Endothelial cell of umbilical vein (primary cell): ENCODE measurements around the gene SLC5A12.

Source experiments
- GATA2 ChIP-seq: IDR thresholded peaks from 2 replicates; pipeline ENCODE4 v1.7.0; 2011; ENCODE audit warnings: low read depth, mild to moderate bottlenecking, moderate library complexity, mixed read lengths, low read length; ENCODE audit not compliant: insufficient read length, insufficient read depth
- POLR2A ChIP-seq: IDR thresholded peaks from 2 replicates; pipeline ENCODE4 v1.6.1; 2012; ENCODE audit warnings: low read depth, mild to moderate bottlenecking, control low read depth, low read length
- POLR2AphosphoS5 ChIP-seq: IDR thresholded peaks from 2 replicates; pipeline ENCODE4 v1.6.1; 2012; ENCODE audit warnings: low read depth, mild to moderate bottlenecking, control low read depth, low read length, moderate library complexity; ENCODE audit not compliant: insufficient read depth
- TF ChIP-seq, protein P1 (sequence below), 2 donors: IDR thresholded peaks; 1 replicate in 1 of 2; 2 replicates in 1 of 2; pipeline ENCODE4 v1.5.1; 2011; ENCODE audit warnings: low read length in 2 of 2, mild to moderate bottlenecking in 2 of 2, moderate library complexity in 2 of 2, control low read depth in 1 of 2, inconsistent platforms in 1 of 2, low read depth in 1 of 2; ENCODE audit not compliant: insufficient read depth in 1 of 2; ENCODE audit errors: extremely low read depth in 1 of 2
- TF ChIP-seq, protein P2 (sequence below): IDR thresholded peaks from 2 replicates; pipeline ENCODE4 v1.6.1; 2011; ENCODE audit not compliant: insufficient read depth, insufficient read length

DNA sequence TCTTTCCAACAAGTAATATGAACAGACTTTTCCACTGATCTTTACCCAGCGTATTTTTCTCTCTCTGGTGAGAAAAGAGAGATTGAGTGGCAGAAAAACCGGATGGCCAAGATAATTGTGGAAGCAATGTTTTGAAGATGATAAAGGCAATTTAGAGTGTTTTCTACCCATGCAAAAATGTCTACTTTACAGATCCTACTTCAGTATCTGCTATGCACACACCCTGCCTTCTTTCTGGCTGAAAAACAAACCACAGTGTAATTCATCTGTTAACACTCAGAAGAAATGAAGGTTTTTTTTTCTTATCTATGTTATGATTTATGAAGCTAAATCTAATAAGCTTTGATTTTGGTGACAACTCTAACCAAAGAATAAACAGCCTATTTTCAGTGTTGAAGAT lies 56.8 kb downstream of the SLC5A12 start:
- TF ChIP-seq POLR2AphosphoS5 (no peak), POLR2A (no peak), GATA2 (no peak)
- TF ChIP-seq, protein P1, sequence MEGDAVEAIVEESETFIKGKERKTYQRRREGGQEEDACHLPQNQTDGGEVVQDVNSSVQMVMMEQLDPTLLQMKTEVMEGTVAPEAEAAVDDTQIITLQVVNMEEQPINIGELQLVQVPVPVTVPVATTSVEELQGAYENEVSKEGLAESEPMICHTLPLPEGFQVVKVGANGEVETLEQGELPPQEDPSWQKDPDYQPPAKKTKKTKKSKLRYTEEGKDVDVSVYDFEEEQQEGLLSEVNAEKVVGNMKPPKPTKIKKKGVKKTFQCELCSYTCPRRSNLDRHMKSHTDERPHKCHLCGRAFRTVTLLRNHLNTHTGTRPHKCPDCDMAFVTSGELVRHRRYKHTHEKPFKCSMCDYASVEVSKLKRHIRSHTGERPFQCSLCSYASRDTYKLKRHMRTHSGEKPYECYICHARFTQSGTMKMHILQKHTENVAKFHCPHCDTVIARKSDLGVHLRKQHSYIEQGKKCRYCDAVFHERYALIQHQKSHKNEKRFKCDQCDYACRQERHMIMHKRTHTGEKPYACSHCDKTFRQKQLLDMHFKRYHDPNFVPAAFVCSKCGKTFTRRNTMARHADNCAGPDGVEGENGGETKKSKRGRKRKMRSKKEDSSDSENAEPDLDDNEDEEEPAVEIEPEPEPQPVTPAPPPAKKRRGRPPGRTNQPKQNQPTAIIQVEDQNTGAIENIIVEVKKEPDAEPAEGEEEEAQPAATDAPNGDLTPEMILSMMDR (IDR thresholded peaks at IDR 0.05; ENCODE audit: extremely low read depth in 1 of 2, insufficient read depth in 1 of 2, low read depth in 1 of 2, low read length in 2 of 2), result no peak
- TF ChIP-seq, protein P2, sequence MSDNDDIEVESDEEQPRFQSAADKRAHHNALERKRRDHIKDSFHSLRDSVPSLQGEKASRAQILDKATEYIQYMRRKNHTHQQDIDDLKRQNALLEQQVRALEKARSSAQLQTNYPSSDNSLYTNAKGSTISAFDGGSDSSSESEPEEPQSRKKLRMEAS, result no peak
